ENCODE data around the gene PCA3. TPM values are rescaled to one million over a fixed set of nuclear protein-coding genes. Genes with fewer than 3 reads are reported as not detected.

Gene PCA3
- total RNA-seq, 1 experiment from 2014 or later: not detected

- H3K9me3 ChIP-seq (ENCODE audit: control insufficient read depth in 1 of 2, insufficient read depth in 1 of 2, low read depth in 1 of 2, low read length in 2 of 2): no peaks in the 10 kb centered on the region
- H3K79me2 ChIP-seq (ENCODE audit: insufficient read depth, low read length): no peaks in the 10 kb centered on the region
- no peak overlapping the region for H2AFZ ChIP-seq (ENCODE audit: low read depth, low read length, poor library complexity, severe bottlenecking)
- no peaks in the 10 kb centered on the region for H3K9me2 ChIP-seq (ENCODE audit: insufficient read depth)
- no TSS peak for BruUV-seq (replicated peaks)
- ATAC-seq (no peak), DNase-seq (ENCODE audit: low read depth, low spot score) (no peak)
- H3K36me3 ChIP-seq (ENCODE audit: control insufficient read depth in 1 of 2, insufficient read depth in 2 of 2, low read length in 2 of 2): no peaks in the 10 kb centered on the region
- RAD21 ChIA-PET (ENCODE audit: low non-redundant PET in 1 of 2, low total read pairs in 2 of 2, uncharacterized antibody in 2 of 2, unreplicated experiment in 2 of 2): no interaction called here
- CTCF ChIA-PET: no interaction called here
- H3K4me2 ChIP-seq (ENCODE audit: low read length): no peak overlapping the region
- H3K4me1 ChIP-seq (ENCODE audit: control insufficient read depth in 1 of 2, insufficient read depth in 2 of 2, low read length in 2 of 2): no peaks in the 10 kb centered on the region
- no peaks in the 10 kb centered on the region for H4K20me1 ChIP-seq (ENCODE audit: insufficient read depth)
- TF ChIP-seq ZFX (IDR thresholded peaks at IDR 0.05) (no peak), EGR1 (IDR thresholded peaks at IDR 0.05; ENCODE audit: low read depth) (no peak), YY1 (IDR thresholded peaks at IDR 0.05; ENCODE audit: extremely low read depth, insufficient replicate concordance, low read depth, low read length) (no peak)
- H3K27me3 ChIP-seq (ENCODE audit: insufficient read depth, low read length): 0 out of 2 replicates have a peak, but pooled peaks cover 11% of the 10 kb centered on the region
- H3K4me3 ChIP-seq (replicated peaks in 1 of 2; ENCODE audit: low read depth in 1 of 2, low read length in 2 of 2): no peak overlapping the region
- H3K27ac ChIP-seq (ENCODE audit: low read depth, low read length): no peak overlapping the region
- intact Hi-C loops (cut with micrococcal nuclease): no loop called here
- POLR2A ChIA-PET: no interaction called here
- H3K9ac ChIP-seq (ENCODE audit: low read length): no peak overlapping the region
Measured at GRCh38 chr9:76725011-76725546, 39.2 kb upstream of the PCA3 start.

- ATAC-seq (no peak), DNase-seq (ENCODE audit: low read depth, low spot score) (no peak)
- no peaks in the 10 kb centered on the region for H3K4me1 ChIP-seq (ENCODE audit: control insufficient read depth in 1 of 2, insufficient read depth in 2 of 2, low read length in 2 of 2)
- no peaks in the 10 kb centered on the region for H3K36me3 ChIP-seq (ENCODE audit: control insufficient read depth in 1 of 2, insufficient read depth in 2 of 2, low read length in 2 of 2)
- ChIA-PET CTCF (no interaction called here), RAD21 (ENCODE audit: low non-redundant PET in 1 of 2, low total read pairs in 2 of 2, uncharacterized antibody in 2 of 2, unreplicated experiment in 2 of 2) (no interaction called here), POLR2A (no interaction called here)
- no peaks in the 10 kb centered on the region for H4K20me1 ChIP-seq (ENCODE audit: insufficient read depth)
- no peaks in the 10 kb centered on the region for H3K9me3 ChIP-seq (ENCODE audit: control insufficient read depth in 1 of 2, insufficient read depth in 1 of 2, low read depth in 1 of 2, low read length in 2 of 2)
- H3K4me3 ChIP-seq (replicated peaks in 1 of 2; ENCODE audit: low read depth in 1 of 2, low read length in 2 of 2): no peak overlapping the region
- no peaks in the 10 kb centered on the region for H3K79me2 ChIP-seq (ENCODE audit: insufficient read depth, low read length)
- no TSS peak for BruUV-seq (replicated peaks)
- 0 out of 2 replicates have a peak, but pooled peaks cover 11% of the 10 kb centered on the region for H3K27me3 ChIP-seq (ENCODE audit: insufficient read depth, low read length)
- intact Hi-C loops (cut with micrococcal nuclease): no loop called here
- no peak overlapping the region for H3K27ac ChIP-seq (ENCODE audit: low read depth, low read length)
- H2AFZ ChIP-seq (ENCODE audit: low read depth, low read length, poor library complexity, severe bottlenecking): no peak overlapping the region
- H3K4me2 ChIP-seq (ENCODE audit: low read length): no peak overlapping the region
- no peak overlapping the region for H3K9ac ChIP-seq (ENCODE audit: low read length)
- H3K9me2 ChIP-seq (ENCODE audit: insufficient read depth): no peaks in the 10 kb centered on the region
- TF ChIP-seq POLR2A (IDR thresholded peaks at IDR 0.05; ENCODE audit: borderline replicate concordance, extremely low read depth, insufficient read depth, insufficient read length): no peak
- no peak for TF ChIP-seq CTCF (IDR thresholded peaks at IDR 0.05 in 2 of 3, conservative IDR thresholded peaks at IDR 0.05 in 1 of 3; ENCODE audit: borderline replicate concordance in 1 of 3, insufficient read depth in 1 of 3, low read depth in 2 of 3, low read length in 2 of 3)
- no peak for TF ChIP-seq JUND (IDR thresholded peaks at IDR 0.05)
- TF ChIP-seq FOSL1 (IDR thresholded peaks at IDR 0.05; ENCODE audit: low read depth): no peak
- TF ChIP-seq ATF3 (IDR thresholded peaks at IDR 0.05): no peak
- TF ChIP-seq ZBTB33 (IDR thresholded peaks at IDR 0.05; ENCODE audit: extremely low read depth, insufficient replicate concordance, low read length): no peak
- no peak for TF ChIP-seq TCF7L2 (IDR thresholded peaks at IDR 0.05; ENCODE audit: borderline replicate concordance, extremely low read depth, insufficient read depth, insufficient read length)
- no peak for TF ChIP-seq POLR2AphosphoS5 (IDR thresholded peaks at IDR 0.05; ENCODE audit: low read depth, low read length)
- no peak for TF ChIP-seq SP1 (IDR thresholded peaks at IDR 0.05; ENCODE audit: low read depth)
- TF ChIP-seq REST (IDR thresholded peaks at IDR 0.05; ENCODE audit: low read depth): no peak
Measured at GRCh38 chr9:76725885-76726284, 38.4 kb upstream of the PCA3 start.
